GM23248 (cell line): ENCODE measurements around the gene LYRM4. TPM values are rescaled to one million over a fixed set of nuclear protein-coding genes. Genes with fewer than 3 reads are reported as not detected.

Source experiments
- DNase-seq: peaks from one replicate; pipeline ENCODE4 v3.0.0-alpha.2; 2015
- H2AFZ ChIP-seq: fragments of 200-600 bp; sonication (generic); 2 replicates; pipeline ENCODE4 v1.6.1; 2016; ENCODE audit warnings: antibody characterized with exemption
- H3F3A ChIP-seq: fragments of 200-600 bp; sonication (generic); 2 replicates; pipeline ENCODE4 v1.6.1; 2016; ENCODE audit warnings: mild to moderate bottlenecking, antibody characterized with exemption, mixed run types; ENCODE audit not compliant: insufficient read depth
- H3K27ac ChIP-seq: fragments of 200-600 bp; sonication (generic); 2 replicates; pipeline ENCODE4 v1.5.1; 2016; ENCODE audit warnings: mild to moderate bottlenecking
- H3K27me3 ChIP-seq: fragments of 200-600 bp; sonication (generic); replicated peaks from 2 replicates; pipeline ENCODE4 v1.6.1; 2016; ENCODE audit warnings: mild to moderate bottlenecking; ENCODE audit not compliant: insufficient read depth
- H3K36me3 ChIP-seq: fragments of 200-600 bp; sonication (generic); 2 replicates; pipeline ENCODE4 v1.6.1; 2016; ENCODE audit warnings: low read depth, mild to moderate bottlenecking
- H3K4me1 ChIP-seq: fragments of 200-600 bp; sonication (generic); 2 replicates; pipeline ENCODE4 v1.6.1; 2016; ENCODE audit warnings: mild to moderate bottlenecking; ENCODE audit not compliant: insufficient read depth
- H3K4me2 ChIP-seq: fragments of 200-600 bp; sonication (generic); one replicate; pipeline ENCODE4 v1.6.1; 2016; ENCODE audit warnings: mild to moderate bottlenecking; ENCODE audit not compliant: unreplicated experiment
- H3K4me3 ChIP-seq: fragments of 200-600 bp; sonication (generic); 2 replicates; pipeline ENCODE4 v1.5.1; 2016; ENCODE audit warnings: mild to moderate bottlenecking
- H3K79me2 ChIP-seq: fragments of 200-600 bp; sonication (generic); 2 replicates; pipeline ENCODE4 v1.6.1; 2016; ENCODE audit warnings: mild to moderate bottlenecking; ENCODE audit not compliant: insufficient read depth
- H3K9ac ChIP-seq: fragments of 200-600 bp; sonication (generic); 2 replicates; pipeline ENCODE4 v1.6.1; 2016; ENCODE audit warnings: mild to moderate bottlenecking
- H3K9me2 ChIP-seq: fragments of 200-600 bp; sonication (generic); 2 replicates; pipeline ENCODE4 v1.6.1; 2016; ENCODE audit warnings: mixed run types, mild to moderate bottlenecking, moderate library complexity; ENCODE audit not compliant: insufficient read depth
- H3K9me3 ChIP-seq: fragments of 200-600 bp; sonication (generic); one replicate; pipeline ENCODE4 v1.6.1; 2017; ENCODE audit warnings: low read depth
- H4K20me1 ChIP-seq: fragments of 200-600 bp; sonication (generic); 2 replicates; pipeline ENCODE4 v1.6.0; 2016; ENCODE audit not compliant: insufficient read depth
- EZH2 ChIP-seq: fragments of 200-600 bp; sonication (generic); IDR thresholded peaks from 2 replicates; pipeline ENCODE4 v1.6.1; 2018; ENCODE audit warnings: antibody characterized with exemption, mild to moderate bottlenecking; ENCODE audit not compliant: insufficient read depth, poor library complexity, severe bottlenecking
- EZH2phosphoT487 ChIP-seq: fragments of 200-600 bp; sonication (generic); IDR thresholded peaks from 2 replicates; pipeline ENCODE4 v1.6.1; 2018; ENCODE audit warnings: antibody characterized with exemption, moderate library complexity, mild to moderate bottlenecking, low read depth; ENCODE audit not compliant: insufficient read depth
- WGBS, 2 experiments: methylation state at CpG; one replicate each; pipeline ENCODE4 v1.1.6; 2015 to 2017; ENCODE audit warnings: low lambda C conversion rate in 2 of 2, low coverage in 1 of 2; ENCODE audit errors: missing lambda C conversion rate in 2 of 2; 5-methylcytosine and 5-hydroxymethylcytosine counted together
- in situ Hi-C: fragments of 300-500 bp; cut with MboI; formaldehyde crosslinking; loops from 2 replicates; pipeline ENCODE4 v1.15.0; 2020
- polyA plus RNA-seq: library from polyadenylated mRNA; unstranded; fragments of >200 nt; fragmentation: Nextera tagmentation; extraction: Ambion mirVana; gene quantifications from 2 replicates; pipeline ENCODE4 v1.2.1, GENCODE V29; 2016
- total RNA-seq: library from RNA; depleted of rRNA; stranded (reverse); fragments of >200 nt; shearing (Covaris generic); gene quantifications from 2 replicates; pipeline ENCODE4 v1.2.3, GENCODE V29; 2014

The LYRM4 gene
- total and polyA plus RNA-seq, 2 experiments from 2014 or later: 27.1 to 28.0 TPM

DNA sequence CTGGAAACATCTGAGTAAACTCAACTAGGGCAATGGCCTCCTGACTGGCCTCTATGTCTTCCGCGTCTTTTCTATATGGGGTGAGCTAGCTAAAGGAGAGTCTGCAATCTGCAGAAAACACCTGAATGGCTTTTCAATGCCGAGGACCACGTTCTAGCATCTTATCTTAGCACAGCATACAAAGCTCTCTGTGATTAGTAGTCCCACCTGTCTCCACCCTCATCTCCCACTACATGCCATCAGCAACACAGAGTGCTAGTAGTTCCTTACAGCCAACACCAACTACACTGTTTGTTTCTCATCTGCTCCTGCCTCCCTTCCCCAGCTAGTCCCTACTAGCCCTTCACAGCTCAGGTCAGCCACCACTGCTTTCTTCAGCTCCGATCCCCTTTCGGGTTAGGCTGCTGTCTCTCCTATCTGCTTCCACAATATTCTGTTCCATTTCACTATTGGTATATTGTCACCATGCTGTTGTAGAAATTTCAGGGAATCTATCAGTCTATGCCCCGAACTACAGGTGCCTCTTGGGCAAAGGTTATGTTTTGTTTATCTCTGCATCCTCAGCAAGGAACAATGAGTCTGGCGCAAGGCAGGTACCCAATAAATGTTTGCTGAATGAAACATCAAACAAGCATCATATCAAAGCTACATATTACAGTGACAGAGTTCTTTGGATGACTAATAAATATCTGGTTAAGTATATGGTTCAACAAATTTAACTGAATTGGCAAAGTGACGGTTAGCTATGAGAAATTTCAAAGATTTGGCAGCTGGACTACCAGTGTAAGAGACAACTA, 12.2 kb downstream of the LYRM4 start:
- Histone ChIP-seq H3K4me1 (no peaks in the 10 kb centered on the region), H3K27me3 (no peaks in the 10 kb centered on the region), H3K9me3 (no peaks in the 10 kb centered on the region), H3K36me3 (no peaks in the 10 kb centered on the region), H4K20me1 (no peaks in the 10 kb centered on the region), H2AFZ (no peak overlapping the region), H3K9me2 (no peaks in the 10 kb centered on the region), H3F3A (no peaks in the 10 kb centered on the region), H3K9ac (no peak overlapping the region), H3K4me2 (no peak overlapping the region), H3K79me2 (peaks cover 9% of the 10 kb centered on the region; the same call in 1 of the 2 replicates), H3K27ac (no peak overlapping the region), H3K4me3 (no peak overlapping the region)
- no peak for TF ChIP-seq EZH2
- TF ChIP-seq EZH2phosphoT487: no peak
- 91 to 93% methylated on average over 9 of the region's 9 CpGs for WGBS, 2 experiments
- DNase-seq: no peak
- in situ Hi-C loops: no loop called here

DNA sequence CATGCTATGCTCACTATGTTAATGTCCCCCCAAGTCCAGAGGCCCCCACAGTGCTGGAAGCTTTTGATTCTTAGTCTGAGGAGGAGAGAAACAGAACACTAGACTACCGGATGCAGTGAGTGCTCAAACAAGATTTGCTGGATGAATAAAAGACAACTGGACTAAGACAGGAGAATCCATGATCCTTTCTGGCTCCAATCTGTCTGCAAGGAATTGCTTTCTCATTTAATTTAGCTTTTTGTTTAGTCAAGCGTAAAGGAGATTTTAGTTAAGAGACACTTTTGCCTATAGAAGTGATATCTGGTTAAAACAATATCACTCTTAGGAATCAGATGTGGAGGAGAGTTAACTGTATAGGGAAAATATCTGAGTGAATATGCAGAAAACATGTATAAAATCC, 13.5 kb downstream of the LYRM4 start:
- no peaks in the 10 kb centered on the region for H3F3A ChIP-seq
- in situ Hi-C loops: no loop called here
- no peaks in the 10 kb centered on the region for H3K36me3 ChIP-seq
- H3K9ac ChIP-seq: no peak overlapping the region
- peaks cover 7% of the 10 kb centered on the region; the same call in 1 of the 2 replicates for H3K79me2 ChIP-seq
- no peak overlapping the region for H3K27ac ChIP-seq
- no peak overlapping the region for H3K4me3 ChIP-seq
- no peaks in the 10 kb centered on the region for H4K20me1 ChIP-seq
- WGBS, 2 experiments: 97 to 100% methylated on average over 2 of the region's 2 CpGs
- no peak overlapping the region for H3K4me2 ChIP-seq
- no peaks in the 10 kb centered on the region for H3K9me3 ChIP-seq
- no peak overlapping the region for H2AFZ ChIP-seq
- no peaks in the 10 kb centered on the region for H3K27me3 ChIP-seq
- no peak for DNase-seq
- no peaks in the 10 kb centered on the region for H3K4me1 ChIP-seq
- no peaks in the 10 kb centered on the region for H3K9me2 ChIP-seq
- TF ChIP-seq EZH2 (no peak), EZH2phosphoT487 (no peak)

DNA sequence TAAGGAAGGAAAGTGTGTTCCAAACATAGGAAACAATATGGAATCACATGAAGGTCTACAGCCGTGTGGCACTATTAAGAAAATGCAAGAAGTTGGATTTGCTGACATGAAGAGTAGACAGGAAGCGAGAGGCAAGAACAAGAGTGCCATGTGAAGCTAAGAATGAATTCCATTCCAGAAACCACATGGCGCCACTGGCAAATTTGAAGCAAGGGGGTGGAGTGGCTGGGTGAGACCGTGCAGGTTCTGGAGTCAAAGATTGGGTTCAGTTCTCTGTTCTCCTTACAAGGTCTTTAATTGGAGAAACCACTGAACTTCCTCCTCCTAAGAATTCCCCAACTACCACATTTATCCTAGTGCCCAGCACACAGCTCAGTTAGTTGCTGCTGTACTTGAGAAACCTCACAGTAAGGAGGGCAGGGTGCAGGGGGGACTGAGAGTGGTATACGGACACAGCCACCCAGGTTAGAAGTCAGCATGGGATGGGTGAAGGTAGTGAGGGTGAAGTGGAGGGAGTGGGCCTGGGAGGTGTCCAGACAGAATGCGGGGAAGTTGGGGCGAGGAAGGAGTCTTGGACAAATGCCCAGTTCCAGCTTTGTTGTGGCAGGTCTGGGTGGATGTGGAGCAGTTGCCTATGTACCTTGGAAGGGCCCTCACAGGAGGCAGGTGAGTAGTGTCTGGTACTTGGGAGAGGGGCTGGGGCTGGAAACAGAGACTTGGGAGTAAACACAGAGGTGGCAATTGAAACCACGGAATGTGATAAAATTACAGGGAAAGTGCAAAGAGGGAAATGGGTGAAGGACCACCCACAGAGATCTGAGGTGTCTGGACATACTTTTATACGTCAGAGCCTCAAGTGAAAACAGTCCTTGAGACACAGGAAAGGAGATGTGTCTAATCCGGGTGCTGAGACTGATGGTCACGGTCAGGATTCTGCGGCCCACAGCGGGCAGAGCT, 14.3 kb downstream of the LYRM4 start:
- no peaks in the 10 kb centered on the region for H3K9me2 ChIP-seq
- TF ChIP-seq EZH2phosphoT487 (no peak), EZH2 (no peak)
- H3K27ac ChIP-seq: no peak overlapping the region
- no peak overlapping the region for H3K4me2 ChIP-seq
- no peak overlapping the region for H2AFZ ChIP-seq
- in situ Hi-C loops: no loop called here
- H3K9ac ChIP-seq: no peak overlapping the region
- no peaks in the 10 kb centered on the region for H3K36me3 ChIP-seq
- no peaks in the 10 kb centered on the region for H3K9me3 ChIP-seq
- DNase-seq: no peak
- no peaks in the 10 kb centered on the region for H4K20me1 ChIP-seq
- H3K79me2 ChIP-seq: peaks cover 7% of the 10 kb centered on the region; the same call in 1 of the 2 replicates
- no peaks in the 10 kb centered on the region for H3F3A ChIP-seq
- no peaks in the 10 kb centered on the region for H3K4me1 ChIP-seq
- no peak overlapping the region for H3K4me3 ChIP-seq
- H3K27me3 ChIP-seq: no peaks in the 10 kb centered on the region
- WGBS, 2 experiments: 94% methylated on average over 13 of the region's 13 CpGs

DNA sequence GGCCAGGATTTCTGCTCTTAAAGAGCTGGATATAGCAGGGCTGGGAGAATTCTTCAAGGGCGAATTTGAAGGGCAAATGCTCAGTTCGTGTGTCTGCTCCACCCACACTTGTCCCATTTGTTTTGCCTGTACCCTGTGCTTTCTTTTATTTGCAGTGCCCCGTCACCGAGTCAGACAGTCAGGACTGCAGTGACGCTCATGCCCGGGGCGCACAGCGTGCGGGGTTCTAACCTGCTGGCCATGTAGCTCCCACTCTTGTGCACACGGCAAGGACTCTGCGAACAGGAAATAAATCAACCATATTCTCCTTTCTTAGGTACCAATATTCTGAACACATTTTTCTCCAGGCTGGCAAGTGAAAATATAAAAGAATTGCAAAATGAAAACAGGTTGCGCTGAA, 17.7 kb downstream of the LYRM4 start:
- Histone ChIP-seq H3F3A (no peaks in the 10 kb centered on the region), H3K27ac (no peak overlapping the region), H3K27me3 (no peaks in the 10 kb centered on the region), H2AFZ (no peak overlapping the region), H3K4me2 (no peak overlapping the region), H3K4me3 (no peak overlapping the region), H3K9me3 (no peaks in the 10 kb centered on the region), H3K4me1 (no peaks in the 10 kb centered on the region), H3K9ac (no peak overlapping the region), H3K36me3 (no peaks in the 10 kb centered on the region), H3K9me2 (no peaks in the 10 kb centered on the region), H4K20me1 (no peaks in the 10 kb centered on the region), H3K79me2 (no peaks in the 10 kb centered on the region; the same call in 1 of the 2 replicates)
- DNase-seq: no peak
- WGBS, 2 experiments: 97 to 98% methylated on average over 12 of the region's 12 CpGs
- in situ Hi-C loops: no loop called here
- TF ChIP-seq EZH2 (no peak), EZH2phosphoT487 (no peak)
